Upper lobe of right lung (tissue), 1 donor: ENCODE data around the gene CUEDC1. TPM values are rescaled to one million over a fixed set of nuclear protein-coding genes. Genes with fewer than 3 reads are reported as not detected.

ENCODE experiments used
- ATAC-seq: fragments of 200-7000 bp; cut with Tn5 transposase; one replicate; pipeline ENCODE4 v1.9.1; 2020; ENCODE audit warnings: mild to moderate bottlenecking, moderate library complexity
- DNase-seq: peaks from one replicate; pipeline ENCODE4 v3.0.0-alpha.2; 2020
- H3K27ac ChIP-seq: fragments of 200-600 bp; one replicate; pipeline ENCODE4 v1.8.0; 2022
- H3K27me3 ChIP-seq: fragments of 200-600 bp; one replicate; pipeline ENCODE4 v1.8.0; 2022; ENCODE audit warnings: mild to moderate bottlenecking
- H3K36me3 ChIP-seq: fragments of 200-600 bp; one replicate; pipeline ENCODE4 v1.8.0; 2022
- H3K4me1 ChIP-seq: fragments of 200-600 bp; one replicate; pipeline ENCODE4 v1.8.0; 2022
- H3K4me3 ChIP-seq: fragments of 200-600 bp; one replicate; pipeline ENCODE4 v1.8.0; 2022; ENCODE audit warnings: mild to moderate bottlenecking
- H3K9me3 ChIP-seq: fragments of 200-600 bp; one replicate; pipeline ENCODE4 v1.8.0; 2022
- CTCF ChIP-seq: fragments of 200-600 bp; IDR thresholded peaks from one replicate; pipeline ENCODE4 v1.8.0; 2022; ENCODE audit warnings: antibody characterized with exemption
- intact Hi-C: fragments of 100-400 bp; cut with DNase I; formaldehyde crosslinking; loops from one replicate; pipeline ENCODE4 v1.11.0; 2022
- total RNA-seq: library from RNA; stranded (reverse); fragmentation: NEBNext Ultra II Directional; extraction: Animal tissue kit (Norgen Biotek cat#: 25700); gene quantifications from one replicate; pipeline ENCODE4 v1.2.1, GENCODE V29; 2021
- donor health status: DM: no; HTN: yes; CAD: no; lungs with severe emphysema.

The CUEDC1 gene
- total RNA-seq, 1 donor from 2014 or later: 41.9 TPM

GRCh38 chr17:57940653-57941329 lies 14.4 kb downstream of the CUEDC1 start:
- peak; percentile 42 for ATAC-seq
- intact Hi-C loops: no loop called here
- Histone ChIP-seq H3K9me3 (no peaks in the 10 kb centered on the region), H3K27me3 (no peaks in the 10 kb centered on the region), H3K4me1 (peaks cover 44% of the 10 kb centered on the region), H3K36me3 (no peaks in the 10 kb centered on the region), H3K4me3 (no peak overlapping the region), H3K27ac (peak overlapping the region; percentile 36)
- DNase-seq: no peak
- no peak for TF ChIP-seq CTCF

GRCh38 chr17:57940231-57940630 lies 15.0 kb downstream of the CUEDC1 start:
- Histone ChIP-seq H3K36me3 (no peaks in the 10 kb centered on the region), H3K27me3 (no peaks in the 10 kb centered on the region), H3K4me1 (peaks cover 46% of the 10 kb centered on the region), H3K27ac (no peak overlapping the region), H3K4me3 (no peak overlapping the region), H3K9me3 (no peaks in the 10 kb centered on the region)
- DNase-seq: no peak
- ATAC-seq: no peak
- intact Hi-C loops: no loop called here
- no peak for TF ChIP-seq CTCF

- intact Hi-C loops: no loop called here
- H3K9me3 ChIP-seq: no peaks in the 10 kb centered on the region
- no peak overlapping the region for H3K4me3 ChIP-seq
- DNase-seq: peak; percentile 82
- H3K27me3 ChIP-seq: no peaks in the 10 kb centered on the region
- TF ChIP-seq CTCF: no peak
- peak; percentile 76 for ATAC-seq
- H3K4me1 ChIP-seq: peaks cover 49% of the 10 kb centered on the region
- no peaks in the 10 kb centered on the region for H3K36me3 ChIP-seq
- no peak overlapping the region for H3K27ac ChIP-seq
Measured at GRCh38 chr17:57939797-57940196, 15.4 kb downstream of the CUEDC1 start.

- H3K27ac ChIP-seq: peak overlapping the region; percentile 17
Measured at GRCh38 chr17:57938061-57938502, 17.1 kb downstream of the CUEDC1 start.

GRCh38 chr17:57937492-57937891 lies 17.7 kb downstream of the CUEDC1 start:
- intact Hi-C loops: no loop called here
- Histone ChIP-seq H3K27me3 (no peaks in the 10 kb centered on the region), H3K4me1 (peaks cover 43% of the 10 kb centered on the region), H3K4me3 (no peak overlapping the region), H3K9me3 (no peaks in the 10 kb centered on the region), H3K27ac (no peak overlapping the region), H3K36me3 (no peaks in the 10 kb centered on the region)
- TF ChIP-seq CTCF: no peak
- ATAC-seq: no peak
- DNase-seq: no peak

More at GRCh38 chr17:57938061-57938502, 17.1 kb downstream of the CUEDC1 start:
- Histone ChIP-seq H3K4me3 (no peak overlapping the region), H3K36me3 (no peaks in the 10 kb centered on the region), H3K9me3 (no peaks in the 10 kb centered on the region), H3K4me1 (peaks cover 44% of the 10 kb centered on the region), H3K27me3 (no peaks in the 10 kb centered on the region)
- no peak for ATAC-seq
- intact Hi-C loops: no loop called here
- TF ChIP-seq CTCF: no peak
- no peak for DNase-seq
